HG03571 (cell line): ENCODE results near the gene PIGZ.
"Not testable (repeated sequence)": the region's sequence is repeated elsewhere in the genome, so short reads cannot be mapped to it uniquely, and the experiment has no call there.

Experiments
- ATAC-seq: cut with Tn5 transposase; IDR thresholded peaks from one replicate; pipeline ENCODE4 v1.9.1; 2021; ENCODE audit not compliant: unreplicated experiment

The PIGZ gene

GRCh38 chr3:196951371-196951770 is 17.3 kb downstream of the PIGZ start:
- ATAC-seq: no peak

- ATAC-seq: no peak
Measured at GRCh38 chr3:196949750-196950149, 18.9 kb downstream of the PIGZ start.

- no peak for ATAC-seq
Measured at GRCh38 chr3:196949285-196949619, 19.4 kb downstream of the PIGZ start.

GRCh38 chr3:196948442-196949284 is 20.0 kb downstream of the PIGZ start:
- no peak for ATAC-seq

- ATAC-seq: no peak
Measured at GRCh38 chr3:196947860-196948441, 20.7 kb downstream of the PIGZ start.

- ATAC-seq: no peak
Measured at GRCh38 chr3:196947136-196947859, 21.3 kb downstream of the PIGZ start.

- ATAC-seq: not testable (repeated sequence)
Measured at GRCh38 chr3:196944037-196944790, 24.4 kb downstream of the PIGZ start.

GRCh38 chr3:196942915-196943277 is 25.7 kb downstream of the PIGZ start:
- ATAC-seq: peak; percentile 10

GRCh38 chr3:196942226-196942914 is 26.3 kb downstream of the PIGZ start, which contains the start of gene NCBP2:
NCBP2 (minus strand) TSS chr3:196942528; CDS start chr3:196942503, 25 bp downstream.
- peak; percentile 87 for ATAC-seq

GRCh38 chr3:196941729-196942225 is 26.9 kb downstream of the PIGZ start:
- peak; percentile 21 for ATAC-seq

- ATAC-seq: no peak
Measured at GRCh38 chr3:196938576-196938975, 30.1 kb downstream of the PIGZ start.

GRCh38 chr3:196938124-196938523 is 30.5 kb downstream of the PIGZ start:
- ATAC-seq: no peak

GRCh38 chr3:196936288-196936687 is 32.3 kb downstream of the PIGZ start:
- ATAC-seq: no peak

- ATAC-seq: no peak
Measured at GRCh38 chr3:196932600-196932999, 36.0 kb downstream of the PIGZ start.

- ATAC-seq: no peak
Measured at GRCh38 chr3:196931828-196932587, 36.6 kb downstream of the PIGZ start.

GRCh38 chr3:196931157-196931556 is 37.5 kb downstream of the PIGZ start:
- ATAC-seq: no peak

GRCh38 chr3:196927571-196928453 is 40.8 kb downstream of the PIGZ start:
- ATAC-seq: no peak

- ATAC-seq: no peak
Measured at GRCh38 chr3:196920733-196921132, 47.9 kb downstream of the PIGZ start.

GRCh38 chr3:196918968-196919367 is 49.7 kb downstream of the PIGZ start:
- no peak for ATAC-seq
